NCI-H446 treated with DMSO at 0.1 percent for 48 hours (cell line): ENCODE data around the gene C22orf15.

ENCODE experiments used
- DNase-seq: peaks from one replicate; lab custom pipeline; 2025; lab: John Stamatoyannopoulos, UW

Gene C22orf15

DNA sequence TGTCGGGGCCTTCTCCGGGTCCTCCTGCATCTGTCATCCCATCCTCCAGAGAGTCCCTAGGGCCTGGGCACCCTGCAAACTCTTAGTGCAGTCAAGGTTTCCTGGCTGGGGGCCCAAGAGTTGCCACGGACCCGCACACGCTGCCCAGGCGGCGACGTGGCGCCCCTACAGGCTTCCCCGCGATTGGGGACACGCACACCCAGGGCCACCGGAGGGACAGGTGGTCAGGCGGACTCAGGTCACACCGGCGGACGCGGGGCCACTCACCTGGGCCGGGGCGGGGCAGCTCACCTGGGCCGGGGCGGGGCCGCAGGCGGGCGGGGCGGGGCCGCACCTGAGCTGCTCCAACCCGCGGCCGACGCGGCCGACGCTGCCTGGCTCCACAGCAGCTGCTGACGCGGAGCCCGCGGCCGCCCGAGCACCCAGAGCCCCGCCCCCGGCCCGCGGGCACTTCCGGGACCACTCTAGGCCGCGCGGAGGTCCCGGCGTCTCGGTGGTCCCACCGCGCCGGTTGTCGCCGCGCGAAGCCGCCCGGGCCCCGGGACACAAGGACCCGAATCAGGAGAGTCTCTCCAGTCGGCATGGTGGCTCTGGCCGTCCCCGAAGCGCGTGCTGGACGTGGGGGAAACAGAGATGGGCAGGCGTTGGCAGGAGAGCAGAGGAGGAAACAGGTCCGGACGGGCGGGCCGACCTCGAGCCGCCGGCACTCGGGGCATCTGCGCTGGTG, 11.9 kb upstream of the C22orf15 start, which contains the start of gene ZNF70:
Gene ZNF70, minus strand, starts transcription at position 399 of the 727 bp plus-strand sequence. CDS start 5,972 bp downstream, outside the sequence.
- peak; percentile 43 for DNase-seq

DNA sequence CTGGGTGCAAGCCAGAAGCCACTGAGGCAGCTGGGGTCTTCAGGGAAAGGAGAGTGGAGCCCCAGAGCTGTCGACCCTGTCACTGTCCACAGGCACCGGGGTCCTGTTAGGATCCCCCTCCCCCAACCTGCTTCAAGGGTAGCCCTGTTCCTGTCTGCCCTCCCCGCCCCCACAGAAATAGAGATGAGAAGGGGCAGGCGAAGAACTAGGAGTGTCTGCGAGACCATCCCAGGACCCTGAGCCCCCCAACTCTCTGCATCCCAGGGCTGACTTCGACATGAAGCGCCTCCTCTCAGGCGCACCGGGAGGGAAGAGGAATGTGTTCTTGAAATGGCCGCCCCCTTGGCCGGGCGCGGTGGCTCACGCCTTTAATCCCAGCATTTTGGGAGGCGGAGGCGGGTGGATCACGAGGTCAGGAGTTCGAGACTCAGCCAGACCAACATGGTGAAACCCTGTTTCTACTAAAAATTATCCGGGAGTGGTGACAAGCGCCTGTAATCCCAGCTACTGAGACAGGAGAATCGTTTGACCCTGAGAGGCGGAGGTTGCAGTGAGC, 11.3 kb upstream of the C22orf15 start:
- DNase-seq: no peak

DNA sequence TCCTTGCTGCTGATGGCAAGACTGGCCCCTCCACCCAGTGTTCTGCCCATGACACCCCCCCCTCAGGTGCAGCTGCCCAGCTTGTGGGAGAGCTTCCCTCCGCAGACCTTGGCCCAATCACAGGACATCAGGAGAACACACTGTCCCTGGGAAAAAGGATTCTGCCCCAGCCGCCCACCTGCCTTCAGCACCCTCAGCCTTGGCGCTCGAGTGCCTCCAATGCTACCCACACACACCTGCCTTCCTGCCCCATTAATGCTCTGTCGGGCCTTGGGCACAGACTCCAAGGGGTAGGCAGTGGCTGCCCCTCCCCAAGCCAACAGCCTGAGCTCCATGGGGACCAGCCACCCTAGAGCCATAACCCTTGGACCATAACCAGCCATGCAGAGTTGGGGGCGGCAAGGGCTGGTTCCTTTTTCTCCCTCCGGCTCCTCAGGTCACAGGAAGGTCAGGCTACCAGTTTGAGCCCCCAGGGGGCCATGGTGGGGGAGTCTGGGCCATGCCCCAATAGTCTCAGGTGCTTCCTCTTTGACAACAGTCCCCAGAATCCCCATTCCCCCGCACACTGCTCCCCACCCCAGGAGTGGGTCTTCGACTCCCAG, 10.6 kb upstream of the C22orf15 start:
- no peak for DNase-seq

DNA sequence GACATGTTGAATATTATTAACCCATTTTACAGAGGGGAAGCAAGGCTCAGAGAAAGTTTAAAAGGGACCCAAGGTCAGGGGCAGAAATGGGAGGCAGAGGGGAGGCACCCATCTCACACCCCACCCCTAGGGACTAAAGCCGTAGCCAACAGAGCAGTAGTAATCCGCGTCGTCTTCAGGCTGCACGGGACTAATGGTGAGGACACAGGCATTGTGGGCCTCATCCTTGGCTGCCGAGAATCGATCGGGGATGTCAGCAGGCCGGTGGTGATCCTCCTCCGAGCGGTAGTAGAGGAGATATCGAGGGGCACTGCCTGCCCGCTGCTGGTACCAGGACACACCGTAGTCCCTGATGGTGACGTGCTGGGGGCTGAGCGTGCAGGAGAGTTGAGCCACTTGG, 10.0 kb upstream of the C22orf15 start:
- no peak for DNase-seq

- DNase-seq: no peak
These were observed 9.4 kb upstream of the C22orf15 start for GRCh38 chr22:23753385-23753784.

- DNase-seq: no peak
These were observed 8.4 kb upstream of the C22orf15 start, which contains the start of gene VPREB3 for GRCh38 chr22:23754220-23754919. VPREB3 (minus strand) TSS chr22:23754425; CDS start chr22:23754363, 62 bp downstream.

GRCh38 chr22:23754980-23755636, 7.7 kb upstream of the C22orf15 start:
- DNase-seq: no peak

GRCh38 chr22:23755711-23756110, 7.1 kb upstream of the C22orf15 start:
- no peak for DNase-seq

GRCh38 chr22:23756891-23757290, 5.9 kb upstream of the C22orf15 start:
- no peak for DNase-seq

GRCh38 chr22:23759566-23759965, 3.2 kb upstream of the C22orf15 start:
- no peak for DNase-seq

GRCh38 chr22:23760056-23760455, 2.7 kb upstream of the C22orf15 start:
- DNase-seq: no peak

DNA sequence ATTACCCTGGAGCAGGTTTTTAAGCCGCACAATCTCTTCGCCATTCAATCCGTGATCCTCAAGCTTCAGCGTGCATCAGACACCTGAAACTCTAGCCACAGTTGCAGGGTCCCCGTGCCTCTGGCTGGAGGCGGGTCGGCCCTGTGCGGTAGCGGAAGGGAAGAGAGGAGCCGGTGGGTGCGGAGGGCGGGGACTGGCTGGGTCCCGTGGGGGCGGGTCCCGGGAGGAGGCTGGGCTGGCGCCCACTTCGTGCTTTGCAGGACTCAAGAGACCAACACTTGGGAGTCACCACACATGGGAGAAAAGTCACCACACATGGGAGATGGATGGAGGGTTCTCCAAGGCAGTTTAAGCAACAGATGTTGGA, 772 bp downstream of the C22orf15 start:
- DNase-seq: no peak

DNA sequence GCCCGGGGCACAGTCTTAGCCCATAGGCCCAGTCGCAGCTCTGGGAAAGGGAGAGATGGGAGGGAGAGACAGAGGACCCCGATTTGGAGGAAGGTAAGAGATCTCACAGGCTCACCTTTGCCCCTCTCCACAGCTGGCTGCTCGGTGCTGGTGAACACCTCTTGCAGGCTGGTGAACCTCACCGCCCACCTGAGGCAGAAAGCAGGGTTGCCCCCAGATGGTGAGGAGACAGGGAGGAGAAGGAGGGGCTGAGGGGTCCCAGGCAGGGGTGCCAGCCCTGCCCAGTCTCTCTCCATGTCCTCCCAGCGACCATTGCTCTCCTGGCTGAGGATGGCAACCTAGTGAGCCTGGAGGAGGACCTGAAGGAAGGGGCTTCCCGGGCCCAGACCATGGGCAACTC, 1.2 kb downstream of the C22orf15 start:
- no peak for DNase-seq

DNA sequence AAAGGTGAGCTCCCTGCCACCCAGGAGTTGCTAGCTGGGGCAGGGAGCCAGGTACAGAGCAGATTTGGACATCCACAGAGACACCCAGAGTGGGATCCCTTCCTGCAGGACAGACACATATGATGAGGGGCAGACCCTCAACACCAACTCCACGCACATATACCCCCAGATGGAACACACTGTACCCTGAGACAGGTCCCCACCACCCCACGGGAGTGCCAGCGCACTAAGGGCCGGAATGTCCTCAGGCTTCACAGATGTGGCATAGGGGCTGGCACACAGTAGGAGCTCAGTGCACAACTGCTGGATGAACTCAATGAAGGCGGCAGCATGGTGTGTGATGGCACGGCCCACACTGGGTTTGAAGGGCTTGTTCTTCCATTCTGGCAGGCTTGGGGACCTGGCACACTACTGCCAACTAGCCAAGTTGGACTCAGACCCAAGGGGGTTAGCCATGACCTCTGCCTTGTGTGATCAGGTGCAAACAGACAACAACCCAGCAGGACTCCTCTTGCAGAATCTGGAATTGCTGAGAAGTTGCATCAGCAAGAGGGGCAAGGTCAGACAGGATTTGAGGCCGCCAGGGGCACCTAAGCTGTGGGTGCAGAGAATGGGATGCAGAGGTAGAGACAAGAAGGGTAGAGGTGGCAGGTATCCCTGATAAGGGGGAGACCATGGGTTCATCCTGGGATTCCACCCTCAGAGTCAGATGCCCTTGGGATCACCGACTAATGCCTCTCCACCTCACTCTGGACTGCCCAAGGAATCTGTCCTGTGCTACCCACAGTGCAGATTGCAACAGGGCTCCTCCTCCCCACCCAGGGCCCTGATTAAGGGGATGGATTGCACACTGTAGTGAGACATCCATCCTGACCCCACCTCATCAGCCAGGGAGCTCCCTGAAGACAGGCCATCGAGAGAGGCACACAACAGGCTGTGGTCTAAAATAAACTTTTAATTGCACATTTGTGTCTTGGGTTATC, 2.4 kb downstream of the C22orf15 start:
- DNase-seq: no peak

DNA sequence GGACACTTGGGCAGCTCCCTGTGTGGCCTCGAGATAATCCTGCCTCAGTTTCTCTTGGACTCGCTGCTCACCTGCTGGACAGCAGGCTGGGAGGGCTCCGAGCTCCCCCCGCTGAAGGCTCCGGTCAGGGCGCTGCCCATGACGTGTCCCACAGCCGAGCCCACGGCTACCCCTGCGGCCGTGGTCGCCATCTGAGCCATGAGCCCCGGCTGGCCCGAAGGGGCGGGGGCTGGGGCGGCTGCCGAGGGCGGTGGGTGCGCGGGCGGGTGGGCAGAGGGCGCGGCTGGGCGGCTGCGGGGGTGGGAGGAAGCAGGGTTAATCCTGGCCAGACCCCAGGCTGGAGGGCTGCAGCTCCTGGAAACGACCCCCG, 4.5 kb downstream of the C22orf15 start:
- no peak for DNase-seq

GRCh38 chr22:23767673-23768548, 5.1 kb downstream of the C22orf15 start, which contains the start of gene CHCHD10:
CHCHD10 (minus strand) TSS chr22:23767972; CDS start chr22:23767874, 98 bp downstream.
- DNase-seq: peak; percentile 24

- DNase-seq: no peak
These were observed 6.7 kb downstream of the C22orf15 start for GRCh38 chr22:23769321-23769965.

- no peak for DNase-seq
These were observed 9.5 kb downstream of the C22orf15 start for GRCh38 chr22:23772315-23772648.

GRCh38 chr22:23772649-23773473, 10.1 kb downstream of the C22orf15 start, which contains the start of gene MMP11:
MMP11 (plus strand) TSS chr22:23772849; CDS start chr22:23772871, 22 bp downstream.
- no peak for DNase-seq
